Activated T-cell treated with anti-CD3 and anti-CD28 coated beads, Interleukin-2, amount 50 U/mL, for 72 hours (primary cell): ENCODE results near the gene FAM83C. TPM values are rescaled to one million over a fixed set of nuclear protein-coding genes. Genes with fewer than 3 reads are reported as not detected.

Experiments used
- ATAC-seq, 2 donors: fragments of 150-1000 bp; cut with Tn5 transposase; replicated peaks in 1 of 2; 2 replicates each; pipeline ENCODE4 v1.10.0; 2021; ENCODE audit warnings: moderate library complexity in 2 of 2, mild to moderate bottlenecking in 1 of 2
- DNase-seq, 2 donors: peaks; one replicate each; pipeline ENCODE4 v3.0.0; 2021 to 2022; ENCODE audit warnings: mixed read lengths in 1 of 2
- H3K27ac Mint-ChIP-seq: one replicate; pipeline ENCODE4 v1.8.0; 2022; ENCODE audit warnings: mild to moderate bottlenecking, moderate library complexity, mixed read lengths
- H3K27me3 Mint-ChIP-seq: one replicate; pipeline ENCODE4 v1.8.0; 2022; ENCODE audit warnings: low read depth, mixed read lengths
- H3K36me3 Mint-ChIP-seq, 2 donors: one replicate each; pipeline ENCODE4 v1.8.0; 2022; ENCODE audit warnings: mixed read lengths in 2 of 2, mild to moderate bottlenecking in 1 of 2; ENCODE audit not compliant: insufficient read depth in 2 of 2
- H3K4me1 Mint-ChIP-seq: one replicate; pipeline ENCODE4 v1.8.0; 2022; ENCODE audit warnings: low read depth, mixed read lengths
- H3K4me3 Mint-ChIP-seq, 2 donors: one replicate each; pipeline ENCODE4 v1.8.0; 2022; ENCODE audit warnings: mild to moderate bottlenecking in 2 of 2, mixed read lengths in 2 of 2, moderate library complexity in 2 of 2
- H3K9me3 Mint-ChIP-seq, 2 donors: one replicate each; pipeline ENCODE4 v1.8.0; 2022; ENCODE audit warnings: mixed read lengths in 2 of 2
- total RNA-seq, 2 donors: library from RNA; stranded (reverse); gene quantifications; one replicate each; pipeline ENCODE4 v1.2.3, GENCODE V29; 2022

The FAM83C gene
- total RNA-seq, 2 donors from 2014 or later, result not detected

GRCh38 chr20:35314816-35315631, 22.8 kb upstream of the FAM83C start:
- DNase-seq (no peak), ATAC-seq (peak in 1 of 2 donors; percentile 18)
- no peaks in the 10 kb centered on the region for H3K27me3 Mint-ChIP-seq
- H3K9me3 Mint-ChIP-seq, result no peaks in the 10 kb centered on the region
- H3K4me3 Mint-ChIP-seq, result peak overlapping the region; percentile 35 to 44
- H3K27ac Mint-ChIP-seq, result peak overlapping the region; percentile 59
- H3K36me3 Mint-ChIP-seq, result peaks cover 0 to 2% of the 10 kb centered on the region in 2 donors
- peaks cover 79% of the 10 kb centered on the region for H3K4me1 Mint-ChIP-seq

- peak; percentile 77 to 81 for ATAC-seq
- peak; percentile 54 to 62 for DNase-seq
- Mint-ChIP-seq H3K27ac (peak overlapping the region; percentile 0), H3K9me3 (no peaks in the 10 kb centered on the region), H3K4me1 (peaks cover 71% of the 10 kb centered on the region), H3K27me3 (no peaks in the 10 kb centered on the region), H3K4me3 (peak overlapping the region; percentile 36 to 57), H3K36me3 (peaks cover 0 to 2% of the 10 kb centered on the region in 2 donors)
These were observed 20.1 kb upstream of the FAM83C start for GRCh38 chr20:35312318-35312717.

DNA sequence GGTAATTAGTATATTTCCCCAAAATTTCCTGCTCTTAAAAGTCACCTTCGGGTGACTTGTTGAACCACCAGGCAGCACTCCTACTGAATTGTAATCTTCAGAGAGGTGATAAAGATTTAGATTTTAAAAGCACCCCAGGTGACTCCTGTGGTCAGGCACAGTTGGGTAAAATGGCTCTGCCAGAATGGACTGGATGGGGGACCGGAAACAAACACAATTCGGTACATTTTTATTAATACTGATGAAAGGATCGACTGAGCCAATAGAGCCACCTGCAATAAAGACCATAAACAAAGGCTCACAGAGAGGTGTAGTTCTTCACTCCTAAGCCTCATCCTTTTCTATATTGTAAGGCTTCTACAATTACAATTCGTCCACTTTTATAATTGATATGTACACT, 19.6 kb upstream of the FAM83C start:
- Mint-ChIP-seq H3K4me3 (peak overlapping the region; percentile 36 to 57), H3K4me1 (peaks cover 76% of the 10 kb centered on the region)

GRCh38 chr20:35311409-35311808, 19.2 kb upstream of the FAM83C start:
- peaks cover 80% of the 10 kb centered on the region for H3K4me1 Mint-ChIP-seq
- ATAC-seq (peak; percentile 80 to 83), DNase-seq (peak; percentile 87 to 91)
- no peaks in the 10 kb centered on the region for H3K27me3 Mint-ChIP-seq
- H3K36me3 Mint-ChIP-seq, result peaks cover 0 to 2% of the 10 kb centered on the region in 2 donors
- peak overlapping the region; percentile 5 for H3K27ac Mint-ChIP-seq
- peak overlapping the region; percentile 36 to 57 for H3K4me3 Mint-ChIP-seq
- H3K9me3 Mint-ChIP-seq, result no peaks in the 10 kb centered on the region

More for the DNA sequence above, 19.6 kb upstream of the FAM83C start:
- Mint-ChIP-seq H3K9me3 (no peaks in the 10 kb centered on the region), H3K27me3 (no peaks in the 10 kb centered on the region), H3K27ac (peak overlapping the region; percentile 5), H3K36me3 (peaks cover 0 to 2% of the 10 kb centered on the region in 2 donors)
- no peak for DNase-seq
- peak in 1 of 2 donors; percentile 10 for ATAC-seq

DNA sequence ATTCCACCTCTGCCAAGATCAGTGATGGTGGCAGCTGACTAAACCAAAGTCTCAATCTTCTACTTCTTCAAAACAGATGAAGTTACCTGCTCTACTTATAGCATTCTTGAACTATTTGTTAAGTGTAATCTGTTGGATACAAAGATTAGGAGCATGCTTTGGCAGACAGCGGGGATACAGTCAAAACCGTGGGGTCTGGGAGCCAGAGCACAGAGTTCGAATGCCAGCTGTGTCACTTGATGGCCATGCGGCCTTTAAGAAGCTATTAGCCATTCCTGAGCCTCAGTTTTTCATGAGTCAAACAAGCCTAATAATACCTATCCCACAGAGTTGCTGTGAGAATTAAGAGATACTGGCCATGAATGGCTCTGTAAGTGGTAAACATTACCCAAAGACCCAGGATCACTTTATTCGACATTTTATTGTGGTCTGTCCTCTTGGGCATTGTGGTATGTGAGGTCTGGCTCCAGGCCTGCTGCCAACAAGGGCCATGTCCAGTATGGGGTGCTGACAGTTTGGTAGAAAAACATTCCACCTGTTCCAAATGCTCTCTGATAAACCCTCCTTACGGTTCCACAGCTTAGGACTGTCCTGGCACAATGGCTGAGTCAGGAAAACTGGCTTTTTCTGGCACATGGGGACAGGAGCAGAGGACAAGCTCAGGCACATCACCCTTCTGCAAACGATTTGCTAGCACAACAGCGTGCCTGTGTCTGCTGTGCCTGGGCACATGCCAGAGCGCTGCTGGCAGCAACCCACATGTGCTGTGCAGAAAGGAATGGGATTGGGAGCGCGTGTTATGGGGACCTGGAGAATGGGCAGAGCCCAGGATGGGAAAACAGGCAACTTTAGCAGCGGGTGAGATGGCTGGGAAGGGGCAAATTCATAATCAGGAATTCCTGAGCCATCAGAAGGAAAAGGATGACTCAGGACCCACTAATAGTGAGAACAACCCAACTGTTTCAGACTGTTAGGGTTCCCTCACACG, 15.7 kb upstream of the FAM83C start:
- DNase-seq (no peak), ATAC-seq (no peak)
- Mint-ChIP-seq H3K36me3 (peaks cover 2% of the 10 kb centered on the region in 2 donors), H3K27ac (peak overlapping the region; percentile 16), H3K4me1 (peaks cover 80% of the 10 kb centered on the region), H3K9me3 (no peaks in the 10 kb centered on the region), H3K27me3 (no peaks in the 10 kb centered on the region), H3K4me3 (no peak overlapping the region)

GRCh38 chr20:35306931-35307517, 14.8 kb upstream of the FAM83C start:
- Mint-ChIP-seq H3K27me3 (no peaks in the 10 kb centered on the region), H3K36me3 (peaks cover 2% of the 10 kb centered on the region in 2 donors), H3K27ac (peak overlapping the region; percentile 9), H3K4me1 (peaks cover 80% of the 10 kb centered on the region), H3K9me3 (no peaks in the 10 kb centered on the region), H3K4me3 (peak overlapping the region in 1 of 2 donors; percentile 86)
- DNase-seq, result peak; percentile 42 to 45
- ATAC-seq, result no peak

DNA sequence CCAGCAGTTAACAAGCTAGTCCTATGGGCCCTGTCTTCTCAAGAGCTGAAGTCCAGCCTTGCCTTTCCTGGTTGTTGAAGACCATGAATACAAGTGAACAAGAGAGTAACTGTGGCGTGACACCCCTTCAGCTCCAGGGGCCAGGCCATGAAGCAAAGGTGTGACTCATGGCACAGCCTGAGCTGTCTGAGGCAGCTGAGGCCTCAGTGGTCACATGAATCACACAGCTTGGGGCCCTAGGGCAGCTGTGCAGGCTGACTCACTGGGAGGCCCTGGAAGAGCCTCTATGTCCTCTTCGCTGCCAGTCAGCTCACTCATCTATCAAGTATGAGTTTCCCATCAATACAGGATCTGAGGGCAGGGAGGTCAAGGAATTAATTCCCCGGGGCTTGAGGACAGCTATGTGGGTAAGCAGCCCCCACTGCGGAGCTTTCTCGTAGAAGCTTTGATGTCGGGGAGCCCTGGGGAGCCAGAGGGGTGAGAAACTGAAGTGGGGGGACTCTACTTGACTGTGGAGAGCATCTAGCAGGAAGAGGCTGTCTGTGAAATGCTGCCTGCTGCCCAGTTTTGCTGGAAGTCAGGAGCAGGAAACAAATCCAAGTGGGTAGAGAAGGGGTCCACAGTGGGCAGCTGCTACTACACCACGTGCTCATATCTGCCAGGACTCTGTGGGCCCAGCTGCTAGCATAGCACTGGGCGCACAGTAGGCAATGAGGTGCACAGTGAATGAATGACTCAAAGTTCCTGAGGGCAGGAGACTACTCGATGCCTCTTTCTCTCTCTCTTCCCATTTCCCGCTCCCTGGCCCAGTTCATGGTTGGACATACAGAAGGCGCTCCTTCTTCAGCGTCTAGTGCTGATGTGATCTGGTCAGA, 13.7 kb upstream of the FAM83C start:
- H3K4me1 Mint-ChIP-seq, result peaks cover 76% of the 10 kb centered on the region
- H3K27ac Mint-ChIP-seq, result peak overlapping the region; percentile 97
- H3K36me3 Mint-ChIP-seq, result peaks cover under 1 to 2% of the 10 kb centered on the region in 2 donors
- H3K27me3 Mint-ChIP-seq, result no peaks in the 10 kb centered on the region
- H3K4me3 Mint-ChIP-seq, result peak overlapping the region; percentile 86 to 87
- ATAC-seq (peak; percentile 97 to 98), DNase-seq (peak; percentile 88 to 95)
- no peaks in the 10 kb centered on the region for H3K9me3 Mint-ChIP-seq

GRCh38 chr20:35304956-35305355, 12.7 kb upstream of the FAM83C start:
- Mint-ChIP-seq H3K4me3 (peak overlapping the region; percentile 86 to 87), H3K27me3 (no peaks in the 10 kb centered on the region), H3K27ac (peak overlapping the region; percentile 97), H3K36me3 (peaks cover 0 to 2% of the 10 kb centered on the region in 2 donors), H3K4me1 (peaks cover 73% of the 10 kb centered on the region), H3K9me3 (no peaks in the 10 kb centered on the region)
- DNase-seq, result no peak
- no peak for ATAC-seq

DNA sequence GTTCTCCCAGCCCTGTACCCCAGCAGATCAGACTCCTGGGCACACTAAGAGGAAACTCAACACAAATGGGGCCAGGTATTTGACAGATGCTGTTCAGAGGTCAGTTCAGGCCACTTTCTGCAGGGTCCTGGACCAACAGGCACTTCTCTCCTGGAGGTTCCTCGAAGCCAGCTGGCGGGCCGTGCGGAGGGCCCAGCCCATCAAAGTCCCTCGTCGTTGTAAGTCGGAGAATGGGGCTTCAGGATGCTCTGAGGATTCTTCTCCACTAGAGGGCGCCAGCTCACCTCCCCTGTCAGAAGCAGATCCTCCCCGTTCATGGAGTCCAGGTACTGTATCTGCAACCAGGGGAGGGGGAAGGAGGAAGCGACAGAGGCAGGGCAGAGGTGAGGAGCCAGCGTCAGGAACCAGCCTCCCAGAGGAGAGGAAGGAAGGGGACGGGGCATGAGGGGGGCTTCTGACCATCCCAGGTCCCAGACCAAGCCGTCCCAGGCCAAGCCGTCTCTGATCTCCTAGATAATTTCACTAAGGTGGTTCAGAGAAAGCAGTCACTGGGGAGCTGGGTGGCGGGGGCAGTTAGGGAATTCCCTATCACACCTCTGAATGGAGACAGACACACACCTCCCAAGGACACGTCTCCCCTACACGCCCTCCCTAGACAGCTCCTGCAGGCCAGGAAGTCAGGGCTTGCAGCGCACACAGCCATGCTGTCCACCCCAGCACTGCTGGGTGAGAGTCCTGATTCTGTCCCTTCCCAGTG, 11.7 kb upstream of the FAM83C start:
- Mint-ChIP-seq H3K4me3 (peak overlapping the region; percentile 4 to 86), H3K27ac (no peak overlapping the region)

DNA sequence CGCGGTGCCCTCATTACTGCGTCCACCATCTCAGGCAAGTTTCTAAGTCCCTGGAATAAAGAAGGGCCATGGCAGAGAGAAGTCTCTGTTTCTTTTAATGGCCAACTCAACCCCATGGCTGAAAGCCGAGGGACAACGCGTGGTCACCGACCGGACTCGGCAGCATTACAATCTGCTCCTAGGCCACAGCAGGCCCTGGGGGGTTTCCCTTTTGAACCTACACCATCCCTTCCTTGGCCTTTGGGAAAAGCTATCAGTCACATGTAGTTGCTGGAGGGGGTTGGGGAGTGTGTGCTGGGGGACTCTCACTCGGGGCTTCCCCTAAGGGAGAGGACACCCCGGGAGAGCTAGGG, 11.1 kb upstream of the FAM83C start:
- H3K27me3 Mint-ChIP-seq, result no peaks in the 10 kb centered on the region
- DNase-seq, result no peak
- no peaks in the 10 kb centered on the region for H3K9me3 Mint-ChIP-seq
- H3K27ac Mint-ChIP-seq, result no peak overlapping the region
- ATAC-seq, result no peak
- peaks cover 0 to 2% of the 10 kb centered on the region in 2 donors for H3K36me3 Mint-ChIP-seq
- H3K4me3 Mint-ChIP-seq, result peak overlapping the region in 1 of 2 donors; percentile 11
- H3K4me1 Mint-ChIP-seq, result peaks cover 70% of the 10 kb centered on the region

More for the DNA sequence above, 11.7 kb upstream of the FAM83C start:
- DNase-seq, result peak; percentile 89 to 91
- no peaks in the 10 kb centered on the region for H3K9me3 Mint-ChIP-seq
- no peaks in the 10 kb centered on the region for H3K27me3 Mint-ChIP-seq
- peaks cover 73% of the 10 kb centered on the region for H3K4me1 Mint-ChIP-seq
- H3K36me3 Mint-ChIP-seq, result peaks cover 0 to 2% of the 10 kb centered on the region in 2 donors
- peak; percentile 40 to 49 for ATAC-seq
